CMK (cell line): ENCODE data around the gene TENM4.

ENCODE experiments used
- DNase-seq: peaks from one replicate; pipeline ENCODE4 v3.0.0-alpha.2; 2010; ENCODE audit warnings: low read depth

The TENM4 gene

GRCh38 chr11:79418241-79418640 lies 22.6 kb downstream of the TENM4 start:
- DNase-seq, result no peak

- no peak for DNase-seq
Measured at GRCh38 chr11:79417069-79417920, 23.5 kb downstream of the TENM4 start.

GRCh38 chr11:79415912-79416311 lies 24.9 kb downstream of the TENM4 start:
- no peak for DNase-seq

GRCh38 chr11:79415411-79415810 lies 25.4 kb downstream of the TENM4 start:
- DNase-seq, result no peak

- no peak for DNase-seq
Measured at GRCh38 chr11:79414644-79415317, 26.0 kb downstream of the TENM4 start.

GRCh38 chr11:79414041-79414440 lies 26.8 kb downstream of the TENM4 start:
- DNase-seq, result no peak

- DNase-seq, result no peak
Measured at GRCh38 chr11:79413268-79413667, 27.6 kb downstream of the TENM4 start.

GRCh38 chr11:79412761-79413160 lies 28.1 kb downstream of the TENM4 start:
- DNase-seq, result no peak

GRCh38 chr11:79409330-79409729 lies 31.5 kb downstream of the TENM4 start:
- DNase-seq, result no peak

GRCh38 chr11:79406376-79406775 lies 34.5 kb downstream of the TENM4 start:
- no peak for DNase-seq

GRCh38 chr11:79404806-79405205 lies 36.0 kb downstream of the TENM4 start:
- no peak for DNase-seq

GRCh38 chr11:79404325-79404724 lies 36.5 kb downstream of the TENM4 start:
- DNase-seq, result no peak

- DNase-seq, result no peak
Measured at GRCh38 chr11:79403839-79404238, 37.0 kb downstream of the TENM4 start.

GRCh38 chr11:79402912-79403311 lies 37.9 kb downstream of the TENM4 start:
- no peak for DNase-seq

GRCh38 chr11:79400717-79401330 lies 40.0 kb downstream of the TENM4 start:
- no peak for DNase-seq

GRCh38 chr11:79400206-79400605 lies 40.6 kb downstream of the TENM4 start:
- no peak for DNase-seq

GRCh38 chr11:79397252-79397651 lies 43.6 kb downstream of the TENM4 start:
- no peak for DNase-seq

GRCh38 chr11:79396674-79397073 lies 44.2 kb downstream of the TENM4 start:
- DNase-seq, result no peak

GRCh38 chr11:79396001-79396400 lies 44.8 kb downstream of the TENM4 start:
- no peak for DNase-seq

GRCh38 chr11:79393362-79394043 lies 47.3 kb downstream of the TENM4 start:
- no peak for DNase-seq

GRCh38 chr11:79392161-79392560 lies 48.7 kb downstream of the TENM4 start:
- DNase-seq, result no peak

GRCh38 chr11:79390923-79391322 lies 49.9 kb downstream of the TENM4 start:
- no peak for DNase-seq

GRCh38 chr11:79390477-79390876 lies 50.4 kb downstream of the TENM4 start:
- DNase-seq, result no peak
